NCI-H1436 treated with DMSO at 0.1 percent for 48 hours (cell line): ENCODE results near the gene LAMA1.
"Not testable (repeated sequence)": the region's sequence is repeated elsewhere in the genome, so short reads cannot be mapped to it uniquely, and the experiment has no call there.

Experiments used
- DNase-seq: peaks from one replicate; lab custom pipeline; 2025; lab: John Stamatoyannopoulos, UW

LAMA1 gene

GRCh38 chr18:7117390-7118355 is at the start of gene LAMA1:
Gene LAMA1 (minus strand): TSS chr18:7117797. CDS start chr18:7117720, 77 bp downstream.
- no peak for DNase-seq

- no peak for DNase-seq
Measured at GRCh38 chr18:7165846-7166393, 48.3 kb upstream of the LAMA1 start.

- no peak for DNase-seq
Measured at GRCh38 chr18:7164323-7165004, 46.9 kb upstream of the LAMA1 start.

- no peak for DNase-seq
Measured at GRCh38 chr18:7158216-7158615, 40.6 kb upstream of the LAMA1 start.

- DNase-seq = no peak
Measured at GRCh38 chr18:7157760-7158159, 40.2 kb upstream of the LAMA1 start.

- no peak for DNase-seq
Measured at GRCh38 chr18:7155887-7156286, 38.3 kb upstream of the LAMA1 start.

- no peak for DNase-seq
Measured at GRCh38 chr18:7155092-7155491, 37.5 kb upstream of the LAMA1 start.

- no peak for DNase-seq
Measured at GRCh38 chr18:7152440-7152839, 34.8 kb upstream of the LAMA1 start.

- DNase-seq = no peak
Measured at GRCh38 chr18:7147399-7147798, 29.8 kb upstream of the LAMA1 start.

- no peak for DNase-seq
Measured at GRCh38 chr18:7146067-7146466, 28.5 kb upstream of the LAMA1 start.

- not testable (repeated sequence) for DNase-seq
Measured at GRCh38 chr18:7144921-7145320, 27.3 kb upstream of the LAMA1 start.

- no peak for DNase-seq
Measured at GRCh38 chr18:7141287-7141686, 23.7 kb upstream of the LAMA1 start.

- DNase-seq = no peak
Measured at GRCh38 chr18:7139409-7139808, 21.8 kb upstream of the LAMA1 start.

- no peak for DNase-seq
Measured at GRCh38 chr18:7133181-7133580, 15.6 kb upstream of the LAMA1 start.

- DNase-seq = no peak
Measured at GRCh38 chr18:7132356-7133150, 15.0 kb upstream of the LAMA1 start.

- DNase-seq = no peak
Measured at GRCh38 chr18:7122376-7122775, 4.8 kb upstream of the LAMA1 start.

- DNase-seq = no peak
Measured at GRCh38 chr18:7116792-7117389, 706 bp downstream of the LAMA1 start.

GRCh38 chr18:7116001-7116730 is 1.4 kb downstream of the LAMA1 start:
- no peak for DNase-seq

GRCh38 chr18:7112936-7113335 is 4.7 kb downstream of the LAMA1 start:
- no peak for DNase-seq

- no peak for DNase-seq
Measured at GRCh38 chr18:7111134-7111533, 6.5 kb downstream of the LAMA1 start.

- DNase-seq = no peak
Measured at GRCh38 chr18:7105943-7106342, 11.7 kb downstream of the LAMA1 start.
